CD4-positive, alpha-beta T cell treated with Interleukin-2 at 100 ng/mL for 4 hours (primary cell): Measurements from ENCODE around the gene CYP27C1.
"Not testable (repeated sequence)": the region's sequence is repeated elsewhere in the genome, so short reads cannot be mapped to it uniquely, and the experiment has no call there.

Experiments used
- DNase-seq: peaks from one replicate; pipeline ENCODE4 v3.0.0-alpha.2; 2020; ENCODE audit warnings: low spot score

CYP27C1 gene

DNA sequence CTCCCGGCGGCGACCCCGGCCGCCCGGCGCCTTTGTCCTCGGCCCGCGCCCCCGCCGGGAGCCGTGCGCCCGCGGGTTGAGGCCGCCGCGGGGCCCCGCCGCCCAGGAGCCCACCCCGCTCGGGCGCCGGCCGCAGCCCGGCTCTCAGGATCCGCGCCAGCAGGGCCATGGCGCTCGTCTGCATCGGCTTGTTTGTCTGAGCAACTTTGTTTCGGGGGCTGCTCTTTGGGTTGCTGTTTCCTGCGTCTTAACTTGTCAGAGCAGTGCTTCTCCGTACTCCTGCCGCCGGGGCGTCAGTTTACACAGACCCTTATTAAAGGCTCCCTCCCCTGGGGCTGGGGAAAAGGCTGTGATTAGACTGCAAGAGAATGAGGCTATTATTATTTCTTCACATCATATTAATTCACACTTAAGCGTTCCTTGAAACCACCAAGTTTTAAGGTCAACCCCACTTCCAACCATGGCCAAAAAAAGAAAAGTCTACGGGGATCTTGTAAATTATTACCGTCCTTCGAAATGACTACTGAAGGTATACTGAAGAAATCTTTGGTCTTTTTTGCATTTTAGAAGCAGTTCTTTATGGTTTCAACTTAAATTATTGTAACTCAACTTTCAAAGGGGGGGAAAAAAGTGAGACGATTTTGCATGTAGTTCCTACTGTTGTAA lies at the start of gene CYP27C1:
Gene CYP27C1 (minus strand): TSS at position 198 of the 666 bp plus-strand sequence. CDS start 29 bp downstream, at position 169.
- no peak for DNase-seq

GRCh38 chr2:127261804-127262406 lies 41.8 kb upstream of the CYP27C1 start:
- no peak for DNase-seq

DNA sequence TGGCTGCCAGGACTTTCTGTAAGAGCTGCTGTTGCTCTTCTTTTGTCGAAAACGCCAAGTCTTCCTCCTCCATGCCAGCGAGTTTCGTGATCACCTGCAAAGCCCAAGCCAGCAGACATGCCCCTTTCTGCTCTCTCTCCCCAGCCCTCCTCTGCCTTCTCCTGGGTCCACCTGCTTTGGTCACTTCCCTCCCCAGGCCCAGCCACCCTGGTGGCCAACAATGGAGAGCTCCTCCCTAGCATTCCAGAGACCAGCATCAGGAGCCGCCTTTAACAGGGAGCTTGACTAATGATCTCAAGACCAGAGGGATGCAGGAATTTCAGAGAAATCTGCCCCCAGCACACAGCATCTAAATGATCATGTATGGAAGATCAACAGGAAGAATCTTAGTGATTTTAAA lies 39.3 kb upstream of the CYP27C1 start:
- DNase-seq, result no peak

DNA sequence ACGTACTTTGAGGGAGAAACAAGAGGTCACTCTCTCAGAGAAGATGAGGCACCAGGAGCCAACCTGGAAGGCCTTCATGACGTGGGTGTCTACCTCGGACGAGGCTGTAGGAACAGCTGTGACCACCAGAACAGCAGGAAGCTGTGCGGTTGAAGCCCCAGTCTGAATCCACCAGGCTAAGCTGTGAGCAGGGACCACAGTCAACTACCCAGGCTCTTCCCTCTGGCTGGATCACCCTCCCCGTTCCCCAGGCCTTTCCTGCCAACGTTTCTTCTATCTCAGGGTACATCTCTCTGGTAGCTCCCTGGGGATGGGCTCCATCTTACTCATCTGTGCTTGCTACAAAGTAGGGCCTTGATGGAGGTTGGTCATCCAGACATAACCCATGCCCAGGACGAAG lies 36.8 kb upstream of the CYP27C1 start:
- no peak for DNase-seq

DNA sequence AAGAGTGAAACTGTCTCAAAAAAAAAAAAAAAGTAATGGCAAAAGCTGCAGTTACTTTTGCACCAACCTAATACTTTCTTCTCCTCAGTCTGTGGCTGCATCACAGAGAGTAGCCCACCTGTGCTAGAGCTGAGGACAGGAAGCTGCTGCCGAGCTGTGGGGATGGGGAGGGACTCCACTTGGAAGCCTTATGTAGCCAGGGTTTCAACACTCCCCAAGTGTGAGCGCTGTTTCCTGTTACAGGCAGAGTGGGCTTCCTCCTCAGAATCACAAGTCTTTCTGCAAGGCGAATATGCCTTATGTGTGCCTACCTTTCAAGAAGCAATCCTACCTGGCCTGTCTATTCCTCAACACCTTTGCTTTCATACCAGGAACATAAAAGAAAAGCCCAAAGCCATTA lies 36.3 kb upstream of the CYP27C1 start:
- DNase-seq, result no peak

DNA sequence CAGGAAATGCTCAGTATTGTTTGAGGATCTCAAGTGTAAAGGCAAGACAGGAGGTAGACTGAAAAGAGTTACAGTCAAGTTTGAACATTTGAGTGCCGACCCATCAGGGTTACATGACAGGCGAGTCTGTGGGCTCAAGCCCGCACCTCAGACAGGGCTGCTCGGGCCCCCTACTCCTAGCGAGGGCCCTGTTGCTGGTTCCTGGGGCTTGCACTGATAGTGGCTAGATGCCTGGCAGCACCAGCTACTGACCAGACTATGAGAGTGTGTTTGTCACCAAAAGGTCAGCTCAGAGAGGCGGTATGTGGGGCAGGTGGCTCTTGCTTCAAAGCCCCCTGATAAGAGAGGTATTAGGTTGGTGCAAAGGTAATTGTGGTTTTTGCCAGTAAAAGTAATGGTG lies 35.6 kb upstream of the CYP27C1 start:
- no peak for DNase-seq

GRCh38 chr2:127255146-127255545 lies 35.0 kb upstream of the CYP27C1 start:
- no peak for DNase-seq

GRCh38 chr2:127254386-127254981 lies 34.4 kb upstream of the CYP27C1 start:
- DNase-seq, result no peak

- not testable (repeated sequence) for DNase-seq
Measured at GRCh38 chr2:127241184-127241583, 21.1 kb upstream of the CYP27C1 start.

DNA sequence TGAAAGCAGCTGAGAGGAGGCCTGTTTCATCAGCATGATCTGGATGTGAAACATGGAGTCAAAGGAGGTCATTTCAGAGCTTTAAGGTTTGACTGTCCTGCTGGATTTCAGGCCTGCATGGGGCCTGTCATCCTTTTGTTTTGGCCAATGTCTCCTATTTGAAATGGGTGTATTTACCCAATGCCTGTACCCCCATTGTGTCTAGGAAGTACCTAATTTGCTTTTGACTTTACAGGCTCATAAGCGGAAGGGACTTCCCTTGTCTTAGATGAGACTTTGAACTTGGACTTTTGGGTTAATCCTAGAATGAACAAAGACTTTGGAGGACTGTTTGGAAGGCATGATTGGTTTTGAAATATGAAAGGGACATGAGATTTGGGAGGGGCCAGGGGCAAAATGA lies 19.3 kb upstream of the CYP27C1 start:
- DNase-seq, result no peak

DNA sequence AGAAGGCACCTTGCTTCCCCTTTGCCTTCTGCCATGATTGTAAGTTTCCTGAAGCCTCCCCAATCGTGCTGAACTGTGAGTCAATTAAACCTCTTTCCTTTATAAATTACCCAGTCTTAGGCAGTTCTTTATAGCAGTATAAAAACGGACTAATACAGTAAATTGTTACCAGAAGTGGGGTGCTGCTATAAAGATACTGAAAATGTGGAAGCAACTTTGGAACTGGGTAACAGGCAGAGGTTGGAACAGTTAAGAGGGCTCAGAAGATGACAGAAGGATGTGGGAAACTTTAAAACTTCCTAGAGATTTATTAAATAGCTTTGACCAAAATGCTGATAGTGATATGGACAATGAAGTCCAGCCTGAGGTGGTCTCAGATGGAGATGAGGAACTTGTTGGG lies 17.7 kb upstream of the CYP27C1 start:
- not testable (repeated sequence) for DNase-seq

GRCh38 chr2:127235082-127235702 lies 15.1 kb upstream of the CYP27C1 start:
- DNase-seq, result no peak

GRCh38 chr2:127233710-127234109 lies 13.6 kb upstream of the CYP27C1 start:
- no peak for DNase-seq

DNA sequence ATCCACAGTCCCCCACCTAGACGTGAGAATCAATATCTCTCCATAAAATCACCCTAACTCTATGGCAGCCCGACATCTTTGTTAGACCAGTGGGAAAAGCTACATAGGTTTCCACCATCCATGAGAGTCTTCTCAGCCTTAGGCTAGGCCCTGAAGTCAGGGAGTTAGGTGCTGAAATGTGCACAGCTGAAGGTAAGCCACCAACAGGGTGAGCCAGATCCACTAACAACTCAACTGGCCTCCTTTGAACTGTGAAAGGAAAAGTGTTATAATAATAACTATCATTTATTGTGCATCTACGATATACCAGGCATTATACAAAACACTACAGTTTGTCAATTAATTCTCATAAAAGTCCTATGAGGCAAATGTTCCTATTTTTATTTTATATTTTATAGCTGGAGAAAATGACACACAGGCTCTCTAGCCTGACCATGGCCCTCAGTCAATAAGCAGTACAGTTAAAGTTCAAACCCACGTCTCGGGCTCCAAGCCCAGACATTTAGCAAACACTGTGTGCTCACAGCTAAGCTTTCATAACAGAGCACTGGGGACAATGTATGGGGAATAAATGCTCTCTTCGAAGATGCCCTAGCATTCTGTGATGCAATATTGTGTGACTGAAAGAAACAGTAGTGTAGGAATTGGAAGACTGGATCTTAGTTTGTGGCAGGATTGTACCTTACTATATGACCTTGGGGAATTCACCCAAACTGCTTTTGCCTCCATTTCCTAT lies 11.2 kb upstream of the CYP27C1 start:
- no peak for DNase-seq

DNA sequence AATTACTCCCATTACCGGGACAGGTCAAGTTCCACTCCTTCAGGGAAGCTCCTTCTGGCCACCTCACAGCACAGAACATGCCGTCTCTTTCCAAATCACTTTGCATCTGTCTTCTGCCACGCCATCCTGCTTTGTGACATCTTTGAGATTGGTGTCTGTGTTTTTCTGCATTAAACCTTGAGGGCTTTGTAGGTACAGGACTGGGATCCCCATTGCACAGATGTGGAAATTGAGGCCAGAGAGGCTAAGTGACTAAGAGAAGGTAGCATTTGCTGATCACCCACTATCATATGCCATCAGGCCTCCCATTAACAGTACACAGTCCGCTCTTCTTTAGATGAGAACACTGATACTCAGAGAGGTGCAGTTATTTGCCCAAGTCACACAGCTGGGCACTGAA lies 9.5 kb upstream of the CYP27C1 start:
- DNase-seq, result no peak

DNA sequence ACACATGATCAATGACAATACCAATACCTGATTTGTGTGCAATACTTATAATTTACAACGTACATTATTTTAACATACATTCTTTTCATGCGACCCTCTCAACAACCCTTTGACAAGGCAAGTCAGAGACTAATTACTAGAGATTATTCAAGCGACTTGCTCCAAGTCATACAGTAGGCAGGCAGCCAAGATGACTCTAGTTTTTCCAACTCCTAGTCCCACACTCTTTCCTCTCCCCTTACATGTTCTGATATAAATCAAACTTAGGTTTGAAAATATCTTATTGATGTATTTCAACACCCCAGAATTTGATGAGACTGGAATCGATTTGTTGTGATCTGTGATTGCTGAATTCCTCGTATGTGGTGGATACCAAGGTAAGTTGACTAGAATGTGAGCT lies 8.0 kb upstream of the CYP27C1 start:
- DNase-seq, result no peak

DNA sequence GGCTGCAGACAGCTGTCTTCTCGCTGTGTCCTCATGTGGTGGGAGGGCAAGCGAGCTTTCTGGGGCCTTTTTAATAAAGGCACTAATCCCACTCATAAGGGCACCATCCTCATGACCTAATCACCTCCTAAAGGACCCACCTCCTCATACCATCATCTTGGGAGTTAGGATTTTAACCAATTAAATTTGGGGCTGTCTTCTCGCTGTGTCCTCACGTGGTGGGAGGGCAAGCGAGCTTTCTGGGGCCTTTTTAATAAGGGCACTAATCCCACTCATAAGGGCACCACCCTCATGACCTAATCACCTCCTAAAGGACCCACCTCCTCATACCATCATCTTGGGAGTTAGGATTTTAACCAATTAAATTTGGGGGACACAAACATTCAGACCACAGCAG lies 7.2 kb upstream of the CYP27C1 start:
- not testable (repeated sequence) for DNase-seq

DNA sequence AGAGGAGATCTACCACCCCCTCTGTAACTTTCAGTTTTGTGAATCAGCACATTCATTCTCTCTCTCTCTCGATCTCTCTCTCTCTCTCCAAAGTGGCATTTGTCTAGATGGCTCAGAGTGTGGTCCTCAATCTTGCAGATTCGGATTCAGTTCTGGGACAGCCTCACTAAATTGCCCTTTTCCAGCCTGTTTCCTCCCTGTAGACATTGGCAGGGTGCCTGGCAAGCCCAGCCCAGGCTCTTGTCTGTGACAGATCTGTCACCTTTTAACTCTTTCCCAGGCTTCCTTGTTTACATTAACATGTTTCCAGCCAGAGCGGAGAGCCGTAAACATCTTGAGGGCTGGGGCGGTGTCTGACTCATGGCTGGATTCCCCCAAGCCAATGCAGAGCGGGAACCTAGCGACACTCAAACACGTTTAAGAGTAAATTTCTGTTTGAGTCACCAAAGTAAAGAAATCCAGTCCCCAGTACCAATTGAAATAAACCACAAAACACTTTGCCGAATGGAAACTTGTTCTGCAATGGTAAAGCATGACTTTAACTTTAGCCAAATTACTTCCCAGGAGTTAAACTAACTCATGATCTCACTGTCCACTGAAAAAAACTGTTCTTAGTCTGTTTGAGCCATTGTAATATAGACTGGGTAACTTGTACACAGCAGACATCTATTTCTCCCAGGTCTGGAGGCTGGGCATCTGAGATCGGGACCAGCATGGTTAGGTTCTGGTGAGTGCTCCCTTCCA lies 6.6 kb upstream of the CYP27C1 start:
- no peak for DNase-seq

DNA sequence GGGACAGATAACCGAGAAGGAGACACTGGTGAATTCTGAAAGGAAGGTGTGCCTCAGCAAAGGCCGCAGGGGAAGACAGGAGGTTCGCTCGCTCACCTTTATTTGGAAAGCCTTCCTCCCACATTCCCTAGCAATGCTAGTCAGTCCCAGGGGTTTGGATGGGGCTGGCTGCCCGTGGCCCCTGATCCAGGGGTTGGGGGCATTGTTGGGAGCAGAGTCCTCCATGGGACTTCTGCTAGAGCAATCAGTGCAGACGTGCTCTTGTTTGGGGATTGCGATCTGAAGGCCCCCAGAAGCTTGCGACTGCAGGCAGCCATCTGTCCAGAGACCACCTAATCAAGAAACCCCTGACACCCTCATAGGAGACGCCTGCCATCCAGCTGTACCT lies 6.0 kb upstream of the CYP27C1 start:
- DNase-seq, result no peak

DNA sequence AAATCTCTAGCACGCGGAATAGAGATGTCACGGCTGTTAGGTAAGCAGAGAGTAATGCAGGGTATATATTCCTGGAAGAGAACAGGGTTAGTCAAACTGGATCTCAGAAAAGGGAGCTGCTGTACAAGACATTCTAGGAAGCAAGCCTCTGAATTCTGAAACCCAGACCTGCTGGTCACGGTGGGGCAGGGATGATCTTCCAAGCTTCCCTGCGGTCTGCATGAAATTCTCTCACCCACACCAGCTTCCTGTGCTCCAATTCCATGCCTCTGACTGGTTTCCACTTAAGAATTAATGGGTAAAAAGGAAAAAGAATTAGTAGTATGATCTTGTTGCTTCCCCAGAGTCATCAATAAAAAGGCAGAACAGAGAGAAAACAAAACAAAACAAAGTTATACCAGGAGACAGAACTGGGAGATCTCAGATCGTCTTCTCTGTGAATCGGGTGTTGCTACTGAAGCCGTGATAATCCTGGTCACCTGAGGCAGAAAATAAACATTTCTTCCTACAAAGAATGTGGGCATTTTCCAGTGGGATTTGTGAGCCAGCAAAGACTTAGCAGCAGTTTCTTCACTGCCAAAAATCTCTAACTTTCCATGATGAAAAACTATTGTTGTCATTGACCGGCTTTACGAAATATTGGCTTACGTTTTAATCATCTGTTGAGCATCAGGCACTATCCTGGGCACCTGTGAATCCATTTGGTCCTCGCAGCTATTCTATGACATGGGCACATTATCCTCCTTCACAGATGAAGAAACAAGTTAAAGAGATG lies 5.3 kb upstream of the CYP27C1 start:
- DNase-seq, result no peak

DNA sequence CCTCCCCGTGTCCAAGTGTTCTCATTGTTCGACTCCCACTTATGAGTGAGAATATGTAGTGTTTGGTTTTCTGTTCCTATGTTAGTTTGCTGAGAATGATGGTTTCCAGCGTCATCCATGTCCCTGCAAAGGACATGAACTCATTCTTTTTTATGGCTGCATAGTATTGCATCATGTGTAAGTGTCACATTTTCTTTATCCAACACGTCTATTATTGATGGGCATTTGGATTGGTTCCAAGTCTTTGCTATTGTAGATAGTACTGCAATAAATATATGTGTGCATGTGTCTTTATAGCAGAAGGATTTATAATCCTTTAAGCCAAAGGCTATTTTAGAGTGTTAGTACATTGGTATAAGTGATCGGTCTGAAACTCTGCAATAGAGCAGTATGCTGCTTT lies 4.0 kb upstream of the CYP27C1 start:
- DNase-seq, result not testable (repeated sequence)
